GM18873 (cell line): ENCODE data around the gene MIAT.

Experiments
- ATAC-seq: cut with Tn5 transposase; IDR thresholded peaks from one replicate; pipeline ENCODE4 v1.9.1; 2021; ENCODE audit warnings: mild to moderate bottlenecking, moderate library complexity, moderate number of reproducible peaks; ENCODE audit not compliant: unreplicated experiment, low FRiP score

Gene MIAT

GRCh38 chr22:26718905-26719304 is 61.5 kb downstream of the MIAT start:
- no peak for ATAC-seq

GRCh38 chr22:26722159-26722558 is 64.8 kb downstream of the MIAT start:
- no peak for ATAC-seq

GRCh38 chr22:26724414-26724813 is 67.0 kb downstream of the MIAT start:
- ATAC-seq, result no peak

GRCh38 chr22:26725012-26725676 is 67.8 kb downstream of the MIAT start:
- no peak for ATAC-seq
